Measurements from ENCODE around the gene TMEM134. TPM values are rescaled to one million over a fixed set of nuclear protein-coding genes. Genes with fewer than 3 reads are reported as not detected.
"Not testable (repeated sequence)": the region's sequence is repeated elsewhere in the genome, so short reads cannot be mapped to it uniquely, and the experiment has no call there.

The TMEM134 gene
- total RNA-seq, 4 donors from 2014 or later = 49.2 to 184 (median 96.6) TPM

DNA sequence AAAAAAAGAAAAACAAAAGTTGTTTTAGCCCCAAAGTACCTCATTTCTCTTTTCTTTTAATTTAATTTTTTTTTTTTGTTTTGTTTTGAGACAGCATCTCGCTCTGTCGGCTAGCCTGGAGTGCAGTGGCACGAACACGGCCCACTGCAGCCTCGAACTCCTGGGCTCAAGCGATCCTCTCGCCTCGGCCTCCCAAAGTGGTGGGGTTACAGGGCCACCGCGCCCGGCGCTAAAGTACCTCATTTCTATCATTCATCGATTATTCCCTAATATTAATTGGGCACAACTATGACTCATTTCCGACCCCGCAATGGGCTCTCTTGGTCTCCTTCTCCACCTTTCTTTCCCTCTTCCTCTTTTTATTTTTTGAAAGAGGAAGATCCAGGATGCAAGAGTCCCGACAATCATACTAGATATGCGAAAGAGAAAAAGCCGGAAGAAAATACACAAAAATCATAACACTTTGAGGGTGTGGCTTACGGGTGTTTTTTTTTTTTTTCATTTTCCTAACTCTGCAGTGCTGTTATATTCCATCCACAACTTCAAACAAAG is 13.3 kb upstream of the TMEM134 start:
- H3K36me3 ChIP-seq = peaks cover 0 to 7% (median under 1%) of the 10 kb centered on the region in 3 donors
- TF ChIP-seq, protein P1, sequence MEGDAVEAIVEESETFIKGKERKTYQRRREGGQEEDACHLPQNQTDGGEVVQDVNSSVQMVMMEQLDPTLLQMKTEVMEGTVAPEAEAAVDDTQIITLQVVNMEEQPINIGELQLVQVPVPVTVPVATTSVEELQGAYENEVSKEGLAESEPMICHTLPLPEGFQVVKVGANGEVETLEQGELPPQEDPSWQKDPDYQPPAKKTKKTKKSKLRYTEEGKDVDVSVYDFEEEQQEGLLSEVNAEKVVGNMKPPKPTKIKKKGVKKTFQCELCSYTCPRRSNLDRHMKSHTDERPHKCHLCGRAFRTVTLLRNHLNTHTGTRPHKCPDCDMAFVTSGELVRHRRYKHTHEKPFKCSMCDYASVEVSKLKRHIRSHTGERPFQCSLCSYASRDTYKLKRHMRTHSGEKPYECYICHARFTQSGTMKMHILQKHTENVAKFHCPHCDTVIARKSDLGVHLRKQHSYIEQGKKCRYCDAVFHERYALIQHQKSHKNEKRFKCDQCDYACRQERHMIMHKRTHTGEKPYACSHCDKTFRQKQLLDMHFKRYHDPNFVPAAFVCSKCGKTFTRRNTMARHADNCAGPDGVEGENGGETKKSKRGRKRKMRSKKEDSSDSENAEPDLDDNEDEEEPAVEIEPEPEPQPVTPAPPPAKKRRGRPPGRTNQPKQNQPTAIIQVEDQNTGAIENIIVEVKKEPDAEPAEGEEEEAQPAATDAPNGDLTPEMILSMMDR (IDR thresholded peaks at IDR 0.05) = no peak
- TF ChIP-seq POLR2A (IDR thresholded peaks at IDR 0.05) (no peak), EP300 (IDR thresholded peaks at IDR 0.05) (no peak)
- no peaks in the 10 kb centered on the region for H3K27me3 ChIP-seq
- peaks cover 0 to 41% (median 21%) of the 10 kb centered on the region in 4 donors for H3K4me1 ChIP-seq
- 49 to 51% methylated on average over 19 of the region's 19 CpGs for WGBS, 2 donors
- no peaks in the 10 kb centered on the region for H3K9me3 ChIP-seq
- H3K27ac ChIP-seq = peak overlapping the region; percentile 85 to 93 (median 90)
- peak overlapping the region; percentile 33 to 62 (median 54) for H3K4me3 ChIP-seq
- DNase-seq (ENCODE audit: low spot score in 2 of 2) = no peak

DNA sequence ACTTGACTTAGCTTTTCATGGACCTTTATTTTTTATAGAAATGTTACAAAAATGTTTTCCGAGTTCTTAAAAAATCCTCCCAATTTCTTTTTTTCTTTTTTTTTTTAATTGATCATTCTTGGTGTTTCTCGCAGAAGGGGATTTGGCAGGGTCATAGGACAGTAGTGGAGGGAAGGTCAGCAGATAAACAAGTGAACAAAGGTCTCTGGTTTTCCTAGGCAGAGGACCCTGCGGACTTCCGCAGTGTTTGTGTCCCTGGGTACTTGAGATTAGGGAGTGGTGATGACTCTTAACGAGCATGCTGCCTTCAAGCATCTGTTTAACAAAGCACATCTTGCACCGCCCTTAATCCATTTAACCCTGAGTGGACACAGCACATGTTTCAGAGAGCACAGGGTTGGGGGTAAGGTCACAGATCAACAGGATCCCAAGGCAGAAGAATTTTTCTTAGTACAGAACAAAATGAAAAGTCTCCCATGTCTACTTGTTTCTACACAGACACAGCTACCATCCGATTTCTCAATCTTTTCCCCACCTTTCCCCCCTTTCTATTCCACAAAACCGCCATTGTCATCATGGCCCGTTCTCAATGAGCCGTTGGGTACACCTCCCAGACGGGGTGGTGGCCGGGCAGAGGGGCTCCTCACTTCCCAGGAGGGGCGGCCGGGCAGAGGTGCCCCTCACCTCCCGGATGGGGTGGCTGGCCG is 8.4 kb upstream of the TMEM134 start:
- not testable (repeated sequence) for H3K36me3 ChIP-seq; H3K4me3 ChIP-seq; H3K27ac ChIP-seq; H3K9me3 ChIP-seq; DNase-seq (ENCODE audit: low spot score in 2 of 2); H3K27me3 ChIP-seq; H3K4me1 ChIP-seq
- 67 to 69% methylated on average over 14 to 15 of the region's 16 CpGs for WGBS, 2 donors

DNA sequence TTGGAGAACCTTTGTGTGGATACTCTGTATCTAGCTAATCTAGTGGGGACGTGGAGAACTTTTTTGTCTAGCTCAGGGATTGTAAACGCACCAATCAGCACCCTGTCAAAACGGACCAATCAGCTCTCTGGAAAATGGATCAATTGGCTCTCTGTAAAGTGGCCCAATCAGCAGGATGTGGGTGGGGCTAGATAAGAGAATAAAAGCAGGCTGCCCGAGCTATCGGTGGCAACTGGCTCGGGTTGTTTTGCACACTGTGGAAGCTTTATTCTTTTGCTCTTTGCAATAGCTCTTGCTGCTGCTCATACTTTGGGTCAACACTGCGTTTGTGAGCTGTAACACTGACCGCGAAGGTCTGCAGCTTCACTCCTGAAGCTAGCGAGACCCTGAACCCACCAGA is 7.6 kb upstream of the TMEM134 start:
- H3K27ac ChIP-seq; H3K36me3 ChIP-seq; H3K4me1 ChIP-seq; H3K27me3 ChIP-seq; DNase-seq (ENCODE audit: low spot score in 2 of 2); H3K9me3 ChIP-seq; H3K4me3 ChIP-seq: not testable (repeated sequence)
- 73 to 75% methylated on average over 10 of the region's 10 CpGs for WGBS, 2 donors

DNA sequence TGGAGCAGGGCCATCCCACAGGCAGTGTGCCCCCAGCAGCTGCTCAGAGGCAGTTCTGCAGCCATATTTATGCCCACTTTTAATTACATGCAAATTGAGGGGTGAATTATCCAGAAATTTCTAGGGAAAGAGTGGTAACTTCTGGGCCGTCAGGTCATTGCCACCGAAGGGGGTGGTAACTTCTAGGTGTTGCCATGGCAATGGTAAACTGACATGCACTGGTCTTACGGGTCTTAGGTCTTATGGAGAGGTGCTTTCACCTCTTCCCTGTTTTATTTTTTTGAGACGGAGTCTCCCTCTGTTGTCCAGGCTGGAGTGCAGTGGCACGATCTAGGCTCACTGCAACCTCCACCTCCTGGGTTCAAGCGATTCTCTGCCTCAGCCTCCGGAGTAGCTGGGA is 3.8 kb upstream of the TMEM134 start:
- TF ChIP-seq POLR2A (IDR thresholded peaks at IDR 0.05) (no peak), EP300 (IDR thresholded peaks at IDR 0.05) (no peak)
- TF ChIP-seq, protein P1 (IDR thresholded peaks at IDR 0.05) = no peak
- 79 to 83% methylated on average over 7 of the region's 7 CpGs for WGBS, 2 donors

DNA sequence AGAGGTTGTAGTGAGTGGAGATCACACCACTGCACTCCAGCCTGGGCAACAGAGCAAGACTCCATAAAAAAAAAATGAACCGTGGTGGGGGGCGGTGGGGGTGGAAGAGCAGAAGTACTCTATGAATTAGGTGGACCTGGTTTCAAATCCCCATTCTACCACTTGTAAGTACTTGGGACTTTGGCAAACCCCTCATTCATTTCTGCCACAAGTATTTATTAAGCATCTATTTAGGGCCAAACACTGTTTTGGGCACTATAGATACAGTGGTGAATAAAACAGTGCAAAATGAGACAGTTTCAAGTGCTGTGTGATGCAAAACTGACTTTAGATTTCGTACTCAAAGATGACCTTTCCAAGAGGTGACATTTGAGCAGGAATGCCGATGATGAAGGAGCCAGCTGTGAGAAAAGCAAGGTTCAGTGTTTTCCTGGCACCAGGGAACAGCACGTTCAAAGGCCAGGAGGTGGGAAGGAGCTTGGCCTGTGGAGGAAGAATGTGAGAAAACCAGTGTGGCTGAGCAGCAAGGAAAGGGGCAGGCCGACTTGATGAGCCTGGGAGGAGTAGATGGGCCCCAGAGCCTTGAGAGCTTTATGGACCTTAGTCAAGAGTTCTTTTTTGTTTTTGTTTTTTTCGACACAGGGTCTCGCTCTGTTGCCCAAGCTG is 1.4 kb upstream of the TMEM134 start:
- H3K27ac ChIP-seq = peak overlapping the region in 2 of 4 donors; percentile 93 to 94
- 65 to 76% methylated on average over 8 of the region's 8 CpGs for WGBS, 2 donors

More for the DNA sequence above, 3.8 kb upstream of the TMEM134 start:
- no peak overlapping the region for H3K27ac ChIP-seq
- peaks cover 0 to 21% (median 8%) of the 10 kb centered on the region in 4 donors for H3K4me1 ChIP-seq
- no peak overlapping the region for H3K4me3 ChIP-seq
- H3K36me3 ChIP-seq = no peaks in the 10 kb centered on the region
- H3K9me3 ChIP-seq = no peaks in the 10 kb centered on the region
- DNase-seq (ENCODE audit: low spot score in 2 of 2) = no peak
- H3K27me3 ChIP-seq = no peaks in the 10 kb centered on the region

DNA sequence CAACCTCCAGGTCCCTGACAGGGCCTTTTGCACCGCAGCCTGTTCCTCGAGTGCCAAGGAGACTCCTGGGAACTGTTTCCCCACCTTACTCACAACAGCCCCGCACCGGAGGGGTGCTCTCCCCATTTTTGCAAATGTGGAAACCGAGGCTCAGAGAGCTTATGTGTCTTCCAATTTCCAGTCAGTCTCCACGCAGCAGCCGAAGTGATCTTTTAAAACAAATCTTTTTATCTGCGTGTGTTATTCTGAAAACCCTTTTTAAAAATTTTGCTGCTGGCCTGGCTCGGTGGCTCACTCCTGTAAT is 409 bp upstream of the TMEM134 start:
- Histone ChIP-seq H3K4me3 (peak overlapping the region; percentile 82 to 98 (median 86)), H3K36me3 (peaks cover 0 to 13% (median 0%) of the 10 kb centered on the region in 3 donors), H3K27ac (peak overlapping the region; percentile 82 to 94 (median 92)), H3K9me3 (no peaks in the 10 kb centered on the region), H3K27me3 (no peaks in the 10 kb centered on the region), H3K4me1 (peaks cover 0 to 49% (median 24%) of the 10 kb centered on the region in 4 donors)
- WGBS, 2 donors = 8 to 9% methylated on average over 9 of the region's 9 CpGs
- no peak for DNase-seq (ENCODE audit: low spot score in 2 of 2)
- TF ChIP-seq POLR2A (IDR thresholded peaks at IDR 0.05) = no peak
- TF ChIP-seq, protein P1 (IDR thresholded peaks at IDR 0.05) = no peak
- no peak for TF ChIP-seq EP300 (IDR thresholded peaks at IDR 0.05)

More for the DNA sequence above, 1.4 kb upstream of the TMEM134 start:
- Histone ChIP-seq H3K4me1 (peaks cover 0 to 42% (median 18%) of the 10 kb centered on the region in 4 donors), H3K4me3 (no peak overlapping the region), H3K36me3 (peaks cover 0 to 13% (median 0%) of the 10 kb centered on the region in 3 donors), H3K27me3 (no peaks in the 10 kb centered on the region), H3K9me3 (no peaks in the 10 kb centered on the region)
- no peak for DNase-seq (ENCODE audit: low spot score in 2 of 2)
- TF ChIP-seq POLR2A (IDR thresholded peaks at IDR 0.05) = no peak
- peak in 1 of 2 donors; percentile 30 for TF ChIP-seq EP300 (IDR thresholded peaks at IDR 0.05)
